Measurements from ENCODE around the gene ADGRV1. TPM values are rescaled to one million over a fixed set of nuclear protein-coding genes. Genes with fewer than 3 reads are reported as not detected.

ADGRV1 gene
- total RNA-seq, 1 experiment from 2014 or later: 64.8 TPM

- Histone ChIP-seq H2BK20ac (ENCODE audit: low read depth, low read length, poor library complexity, severe bottlenecking) (no peak overlapping the region), H3K9ac (ENCODE audit: extremely low read depth, insufficient read length, low read length) (no peak overlapping the region), H3K4me1 (ENCODE audit: insufficient read depth, low read length) (no peaks in the 10 kb centered on the region), H3K18ac (ENCODE audit: insufficient read length, low read depth, low read length) (no peak overlapping the region), H3K27me3 (ENCODE audit: insufficient read depth, low read length) (no peaks in the 10 kb centered on the region), H4K20me1 (ENCODE audit: control insufficient read depth, insufficient read depth, insufficient read length) (no peaks in the 10 kb centered on the region), H3K79me1 (ENCODE audit: insufficient read depth, low read depth, low read length, poor library complexity, severe bottlenecking) (no peaks in the 10 kb centered on the region), H3K4ac (ENCODE audit: low read depth, low read length) (no peak overlapping the region), H3K23me2 (ENCODE audit: insufficient read length, low read depth, low read length, poor library complexity, severe bottlenecking) (no peaks in the 10 kb centered on the region), H3K79me2 (ENCODE audit: insufficient read depth, low read length) (no peaks in the 10 kb centered on the region), H4K5ac (ENCODE audit: insufficient read length, low read depth, low read length) (no peak overlapping the region), H4K8ac (replicated peaks; ENCODE audit: insufficient read length, low read depth, low read length) (no peak overlapping the region), H2BK5ac (ENCODE audit: insufficient read length, low read length) (no peak overlapping the region), H2AK5ac (ENCODE audit: insufficient read length, low read length) (no peak overlapping the region), H3K23ac (ENCODE audit: insufficient read length, low read depth, low read length) (no peak overlapping the region), H3K56ac (ENCODE audit: insufficient read length, low read depth, low read length) (no peak overlapping the region), H2AFZ (ENCODE audit: low read length) (no peak overlapping the region), H3K27ac (ENCODE audit: insufficient read length, low read depth, low read length) (no peak overlapping the region), H3K14ac (ENCODE audit: insufficient read depth, low read length) (no peak overlapping the region), H2BK15ac (ENCODE audit: low read depth, low read length) (no peak overlapping the region), H3T11ph (ENCODE audit: low read length) (no peak overlapping the region), H4K91ac (ENCODE audit: insufficient read length, low read depth, low read length) (no peak overlapping the region), H2BK120ac (ENCODE audit: low read depth, low read length, poor library complexity, severe bottlenecking) (no peak overlapping the region), H3K9me3 (ENCODE audit: control insufficient read depth, low read depth, low read length) (no peaks in the 10 kb centered on the region), H3K4me2 (ENCODE audit: insufficient read depth, insufficient read length, low read length) (no peak overlapping the region), H2BK12ac (ENCODE audit: insufficient read length, low read depth, low read length) (no peak overlapping the region)
- 100% methylated on average over 1 of the region's 3 CpGs for WGBS (ENCODE audit: extremely low coverage, insufficient read length, low lambda C conversion rate)
- no peaks in the 10 kb centered on the region for H3K9me3 Mint-ChIP-seq
- no peaks in the 10 kb centered on the region for H3K4me1 Mint-ChIP-seq
- no peak for TF ChIP-seq CTCF (conservative IDR thresholded peaks at IDR 0.05)
- no peak for DNase-seq
- H3K4me3 Mint-ChIP-seq: no peak overlapping the region
- no peaks in the 10 kb centered on the region for H3K27me3 Mint-ChIP-seq (ENCODE audit: low read depth)
- H3K36me3 Mint-ChIP-seq (ENCODE audit: insufficient read depth in 1 of 3, low read depth in 3 of 3): peaks cover 25 to 49% (median 30%) of the 10 kb centered on the region in 3 experiments; a peak in 6 of 7 replicates
- no peak overlapping the region; a peak in 1 of 7 replicates for H3K27ac Mint-ChIP-seq
Observed at GRCh38 chr5:90834711-90835110, 276.1 kb downstream of the ADGRV1 start.

Measured in H9 (cell line).